ENCODE measurements around the gene GAK.

The GAK gene

GRCh38 chr4:804804-805203 is 127.3 kb downstream of the GAK start:
- no peak overlapping the region for H3K4me3 ChIP-seq (ENCODE audit: low read length)
- no peak for DNase-seq (ENCODE audit: low read depth)
- no peak for TF ChIP-seq CTCF (IDR thresholded peaks at IDR 0.05; ENCODE audit: insufficient read depth, low read depth, low read length, missing control alignments)

GRCh38 chr4:803884-804283 is 128.2 kb downstream of the GAK start:
- no peak for TF ChIP-seq CTCF (IDR thresholded peaks at IDR 0.05; ENCODE audit: insufficient read depth, low read depth, low read length, missing control alignments)
- DNase-seq (ENCODE audit: low read depth): no peak
- no peak overlapping the region for H3K4me3 ChIP-seq (ENCODE audit: low read length)

GRCh38 chr4:801436-802124 is 130.5 kb downstream of the GAK start:
- TF ChIP-seq CTCF (IDR thresholded peaks at IDR 0.05; ENCODE audit: insufficient read depth, low read depth, low read length, missing control alignments): no peak
- no peak for DNase-seq (ENCODE audit: low read depth)

More at GRCh38 chr4:801436-802124, 130.5 kb downstream of the GAK start:
- H3K4me3 ChIP-seq (ENCODE audit: low read length): no peak overlapping the region

Measured in epithelial cell of esophagus (primary cell).